IPS DF 6.9 (cell line): ENCODE results near the gene ANKRD42.
A peak's percentile ranks its signal among the peaks of the same experiment; 100 is the strongest.

Experiments
- DNase-seq: peaks from one replicate; pipeline ENCODE4 v3.0.0-alpha.2; 2013; ENCODE audit warnings: low read depth, low spot score
- H3K27ac ChIP-seq: one replicate; pipeline ENCODE4 v1.5.1; 2013; ENCODE audit warnings: low read length, control low read depth
- H3K27me3 ChIP-seq: 2 replicates; pipeline ENCODE4 v1.6.1; 2013; ENCODE audit warnings: mild to moderate bottlenecking, low read length; ENCODE audit not compliant: control insufficient read depth, insufficient read depth
- H3K36me3 ChIP-seq: 2 replicates; pipeline ENCODE4 v1.6.1; 2013; ENCODE audit warnings: low read length; ENCODE audit not compliant: control insufficient read depth, insufficient read depth
- H3K4me1 ChIP-seq: 2 replicates; pipeline ENCODE4 v1.6.1; 2013; ENCODE audit warnings: low read length; ENCODE audit not compliant: control insufficient read depth, insufficient read depth
- H3K4me3 ChIP-seq: 2 replicates; pipeline ENCODE4 v1.5.1; 2013; ENCODE audit warnings: mild to moderate bottlenecking, low read length
- H3K9me3 ChIP-seq: 2 replicates; pipeline ENCODE4 v1.6.1; 2013; ENCODE audit warnings: low read length, inconsistent platforms; ENCODE audit not compliant: control insufficient read depth, insufficient read depth
- WGBS: extraction: QIAGEN DNeasy Blood & Tissue Kit; methylation state at CpG from one replicate; pipeline ENCODE4 v1.1.7; 2013; ENCODE audit warnings: mixed read lengths, missing lambda C conversion rate; ENCODE audit not compliant: insufficient read length, insufficient coverage; 5-methylcytosine and 5-hydroxymethylcytosine counted together

Gene ANKRD42

DNA sequence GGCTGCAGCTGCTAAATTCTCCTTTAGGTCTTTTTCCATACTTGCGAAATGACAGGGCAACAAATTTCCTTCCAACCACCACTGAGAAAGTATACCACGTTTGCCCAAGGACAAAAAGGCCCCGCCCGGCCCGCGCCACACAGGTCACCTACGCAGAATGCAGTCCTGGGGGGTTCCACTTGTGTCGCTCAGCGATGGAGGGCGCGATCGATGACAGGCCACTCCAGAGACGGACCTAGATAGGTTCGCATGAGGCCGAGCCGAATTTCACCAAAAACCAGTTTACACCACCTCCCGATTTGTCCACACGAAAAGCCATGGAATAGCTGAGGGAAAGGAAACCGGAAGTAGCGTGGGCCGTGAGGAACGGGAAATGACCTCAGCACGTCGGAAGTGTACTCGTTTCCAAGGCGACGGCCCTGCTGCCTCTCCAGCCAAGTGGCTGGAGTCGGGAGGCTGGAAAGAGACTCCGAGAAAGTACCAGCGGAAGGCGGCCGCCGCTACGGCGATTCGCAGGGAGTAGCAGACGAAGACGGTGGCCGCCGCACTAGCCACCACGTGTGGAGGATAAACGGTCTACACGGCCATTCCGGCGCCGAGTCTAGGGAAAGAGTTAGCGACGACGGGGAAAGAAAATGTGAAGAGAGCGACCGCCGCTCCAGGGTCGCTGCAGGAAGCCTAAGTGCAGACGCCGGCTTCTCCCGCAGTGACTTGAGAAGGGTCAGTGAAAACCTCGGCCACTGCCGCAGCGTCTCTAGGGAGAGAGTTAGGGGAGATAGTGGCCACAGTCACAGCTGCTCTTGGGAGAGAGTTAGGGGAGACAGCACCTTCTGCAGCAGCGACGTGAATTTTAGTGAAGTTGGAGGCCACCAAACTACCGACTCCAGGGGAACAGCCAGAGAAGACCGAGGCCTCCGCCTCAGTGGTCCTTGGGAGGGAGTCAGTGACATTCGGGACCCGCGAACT lies at the start of gene ANKRD42:
Gene ANKRD42 (plus strand): TSS at position 398 of the 966 bp plus-strand sequence. CDS start 959 bp downstream, outside the sequence.
- H3K9me3 ChIP-seq, result no peaks in the 10 kb centered on the region
- peaks cover 3% of the 10 kb centered on the region; the same call in 1 of the 2 replicates for H3K36me3 ChIP-seq
- peak; percentile 94 for DNase-seq

DNA sequence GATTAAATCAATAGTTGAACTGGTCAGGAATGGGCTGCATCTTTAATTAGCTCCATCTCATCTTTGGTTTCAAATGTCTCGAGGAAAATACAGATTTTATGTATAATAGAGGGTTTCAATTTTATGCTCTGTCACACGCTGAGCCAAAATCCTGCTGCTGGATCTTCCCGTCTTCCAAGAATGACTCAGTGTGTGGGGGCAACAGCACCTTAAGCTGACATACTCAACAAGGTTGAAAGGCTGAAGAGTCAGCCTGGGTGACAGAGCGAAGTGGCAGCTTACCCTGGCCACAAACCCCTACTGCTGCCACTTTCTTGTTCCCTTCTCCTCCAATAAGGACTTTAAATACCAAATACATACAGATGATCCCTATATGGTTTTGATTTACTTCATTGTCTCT lies 45.6 kb upstream of the ANKRD42 start:
- H3K27ac ChIP-seq, result no peak overlapping the region
- WGBS, result no CpG with 5 or more reads among the region's 4 CpGs
- H3K9me3 ChIP-seq, result no peaks in the 10 kb centered on the region
- H3K36me3 ChIP-seq, result no peaks in the 10 kb centered on the region
- no peaks in the 10 kb centered on the region for H3K4me1 ChIP-seq
- no peaks in the 10 kb centered on the region for H3K27me3 ChIP-seq
- H3K4me3 ChIP-seq, result no peak overlapping the region
- DNase-seq, result no peak

More for the DNA sequence above, at the start of gene ANKRD42:
- no CpG with 5 or more reads among the region's 67 CpGs for WGBS
- Histone ChIP-seq H3K4me1 (no peaks in the 10 kb centered on the region), H3K27ac (no peak within 1 kb of the TSS), H3K4me3 (peak within 1 kb of the TSS; percentile 72), H3K27me3 (no peaks in the 10 kb centered on the region)

DNA sequence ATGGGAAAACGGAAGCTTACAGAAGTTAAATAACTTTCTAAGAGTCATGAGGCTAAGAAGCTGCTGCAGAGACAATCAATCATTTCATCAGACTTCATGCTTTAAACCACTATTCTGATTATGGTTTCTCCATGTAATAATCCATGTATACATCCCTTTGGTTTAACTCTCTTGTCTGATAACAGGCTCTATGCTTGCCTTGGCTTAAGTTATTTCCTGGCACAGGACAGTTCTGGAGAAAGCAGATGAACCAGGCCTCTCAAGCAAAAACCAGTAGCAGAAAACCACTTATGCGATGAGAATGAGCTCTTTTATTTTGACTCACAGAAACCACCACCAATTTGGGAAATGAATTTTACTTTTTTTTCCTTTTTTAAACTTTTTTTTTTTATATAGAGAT lies 43.1 kb upstream of the ANKRD42 start:
- DNase-seq, result no peak
- H3K4me3 ChIP-seq, result no peak overlapping the region
- no CpG with 5 or more reads among the region's 2 CpGs for WGBS
- H3K27ac ChIP-seq, result no peak overlapping the region
- H3K36me3 ChIP-seq, result no peaks in the 10 kb centered on the region
- no peaks in the 10 kb centered on the region for H3K9me3 ChIP-seq
- H3K4me1 ChIP-seq, result no peaks in the 10 kb centered on the region
- H3K27me3 ChIP-seq, result no peaks in the 10 kb centered on the region

DNA sequence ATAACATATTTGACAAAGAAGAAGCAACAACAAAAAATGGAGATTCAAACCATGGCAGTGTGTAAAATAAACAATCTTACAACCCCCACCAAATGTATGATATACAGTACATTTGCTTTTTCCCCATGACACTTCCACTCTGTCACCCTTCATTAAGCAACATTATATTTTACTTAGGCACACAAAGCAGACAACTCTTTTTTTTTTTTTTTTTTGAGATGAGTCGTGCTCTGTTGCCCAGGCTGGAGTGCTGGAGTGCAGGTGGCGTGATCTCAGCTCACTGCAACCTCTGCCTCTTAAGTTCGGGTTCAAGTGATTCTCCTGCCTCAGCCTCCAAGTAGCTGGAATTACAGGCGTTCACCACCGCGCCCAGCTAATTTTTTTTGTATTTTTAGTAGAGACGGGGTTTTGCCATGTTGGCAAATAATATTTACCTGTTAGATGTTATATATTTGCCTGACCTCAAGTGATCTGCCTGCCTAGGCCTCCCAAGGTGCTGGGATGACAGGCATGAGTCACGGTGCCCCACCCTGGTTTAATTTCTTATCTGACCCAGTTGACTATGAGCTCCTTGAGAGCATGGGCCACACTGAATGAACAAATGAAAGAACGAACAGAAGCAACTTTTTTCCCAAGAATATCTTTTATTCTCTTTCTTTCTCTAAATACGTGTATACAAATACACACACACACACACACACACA lies 42.1 kb upstream of the ANKRD42 start:
- Histone ChIP-seq H3K4me1 (no peaks in the 10 kb centered on the region), H3K9me3 (no peaks in the 10 kb centered on the region), H3K36me3 (no peaks in the 10 kb centered on the region), H3K27me3 (no peaks in the 10 kb centered on the region), H3K27ac (no peak overlapping the region), H3K4me3 (no peak overlapping the region)
- no peak for DNase-seq
- WGBS, result no CpG with 5 or more reads among the region's 10 CpGs

DNA sequence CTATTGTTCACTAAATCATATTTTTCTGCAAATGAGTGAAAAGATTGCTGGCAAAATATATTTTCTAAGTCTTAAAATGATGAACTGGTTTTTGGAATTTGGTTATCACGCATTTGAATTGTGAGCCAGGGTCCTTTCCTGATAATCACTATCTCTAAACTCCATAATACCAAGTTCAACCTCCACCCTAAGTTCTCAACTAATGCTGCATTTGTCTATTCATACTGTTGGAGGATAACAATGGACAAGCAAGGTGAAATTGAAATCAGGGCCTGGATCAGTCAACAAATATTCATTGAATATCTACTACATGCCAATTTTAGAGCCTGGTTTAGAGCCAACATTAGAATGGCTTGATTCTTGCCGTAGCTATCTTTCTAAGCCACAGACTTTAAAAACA lies 41.2 kb upstream of the ANKRD42 start:
- WGBS, result no CpG with 5 or more reads among the region's 2 CpGs
- no peak overlapping the region for H3K27ac ChIP-seq
- DNase-seq, result no peak
- no peaks in the 10 kb centered on the region for H3K9me3 ChIP-seq
- H3K4me1 ChIP-seq, result no peaks in the 10 kb centered on the region
- H3K36me3 ChIP-seq, result no peaks in the 10 kb centered on the region
- no peaks in the 10 kb centered on the region for H3K27me3 ChIP-seq
- H3K4me3 ChIP-seq, result no peak overlapping the region

DNA sequence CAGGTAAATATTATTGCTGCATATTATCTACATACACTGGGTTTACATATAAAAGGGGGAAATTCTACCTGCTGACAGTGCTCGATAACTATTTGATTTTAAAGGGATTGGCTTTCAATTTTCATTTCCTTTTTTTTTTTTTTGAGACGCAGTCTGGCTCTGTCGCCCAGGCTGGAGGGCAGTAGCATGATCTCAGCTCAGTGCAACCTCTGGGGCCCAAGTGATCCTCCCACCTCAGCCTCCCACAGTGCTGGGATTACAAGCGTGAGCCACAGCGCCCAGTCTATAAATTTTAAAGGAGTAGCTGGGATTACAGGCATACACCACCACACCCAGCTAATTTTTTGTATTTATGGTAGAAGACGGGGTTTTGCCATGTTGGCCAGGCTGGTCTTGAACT lies 39.7 kb upstream of the ANKRD42 start:
- no peak for DNase-seq
- H3K9me3 ChIP-seq, result no peaks in the 10 kb centered on the region
- WGBS, result no CpG with 5 or more reads among the region's 6 CpGs

DNA sequence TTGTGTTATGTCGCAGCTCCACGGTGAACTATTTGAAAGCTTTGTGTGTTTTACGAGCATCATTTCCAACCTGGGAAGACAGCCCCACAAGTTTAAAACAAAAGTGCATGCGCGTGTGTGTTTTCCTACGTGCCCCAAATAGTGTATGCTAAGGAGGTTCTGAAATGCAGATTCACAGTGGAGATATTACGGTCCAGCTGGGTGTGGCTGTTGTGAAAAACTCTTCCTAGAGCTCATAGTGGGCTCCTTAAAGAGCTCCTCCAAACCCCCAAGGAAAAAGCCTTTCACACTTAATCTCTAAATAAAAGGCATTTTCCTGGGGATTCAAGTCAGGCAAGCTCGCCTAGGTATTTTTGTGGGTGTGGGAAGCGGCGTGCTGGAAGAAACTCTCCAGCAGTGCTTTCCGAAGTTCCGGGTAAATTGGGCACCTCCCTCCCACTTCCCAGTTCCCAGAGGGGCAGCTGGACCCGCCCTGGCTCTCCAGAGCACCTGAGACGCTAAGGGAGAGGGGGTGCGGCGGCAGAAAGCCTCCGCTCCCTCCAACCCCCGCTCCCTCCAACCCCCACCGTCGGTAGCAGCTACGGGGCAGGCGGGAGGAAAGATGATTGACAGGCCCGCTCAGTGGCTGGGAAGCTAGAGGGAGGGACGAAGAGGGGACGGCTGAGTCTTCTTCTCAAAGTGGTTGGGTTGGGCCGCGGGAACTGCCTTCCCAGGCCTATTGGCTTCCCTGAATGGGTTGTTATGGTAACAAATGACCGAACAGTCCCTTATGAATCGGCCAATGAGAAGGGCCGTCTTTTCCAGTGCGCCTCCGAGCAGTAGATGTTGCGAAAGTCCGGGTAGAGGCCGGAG lies 37.1 kb upstream of the ANKRD42 start:
- Histone ChIP-seq H3K27ac (no peak overlapping the region), H3K9me3 (no peaks in the 10 kb centered on the region), H3K4me3 (peak overlapping the region; percentile 65; the same call in 1 of the 2 replicates), H3K27me3 (no peaks in the 10 kb centered on the region), H3K4me1 (peaks cover 2% of the 10 kb centered on the region; the same call in 1 of the 2 replicates), H3K36me3 (no peaks in the 10 kb centered on the region)
- DNase-seq, result peak; percentile 99
- WGBS, result no CpG with 5 or more reads among the region's 35 CpGs

More for the DNA sequence above, 39.7 kb upstream of the ANKRD42 start:
- H3K36me3 ChIP-seq, result no peaks in the 10 kb centered on the region
- no peak overlapping the region for H3K27ac ChIP-seq
- H3K27me3 ChIP-seq, result no peaks in the 10 kb centered on the region
- no peaks in the 10 kb centered on the region for H3K4me1 ChIP-seq
- H3K4me3 ChIP-seq, result no peak overlapping the region

DNA sequence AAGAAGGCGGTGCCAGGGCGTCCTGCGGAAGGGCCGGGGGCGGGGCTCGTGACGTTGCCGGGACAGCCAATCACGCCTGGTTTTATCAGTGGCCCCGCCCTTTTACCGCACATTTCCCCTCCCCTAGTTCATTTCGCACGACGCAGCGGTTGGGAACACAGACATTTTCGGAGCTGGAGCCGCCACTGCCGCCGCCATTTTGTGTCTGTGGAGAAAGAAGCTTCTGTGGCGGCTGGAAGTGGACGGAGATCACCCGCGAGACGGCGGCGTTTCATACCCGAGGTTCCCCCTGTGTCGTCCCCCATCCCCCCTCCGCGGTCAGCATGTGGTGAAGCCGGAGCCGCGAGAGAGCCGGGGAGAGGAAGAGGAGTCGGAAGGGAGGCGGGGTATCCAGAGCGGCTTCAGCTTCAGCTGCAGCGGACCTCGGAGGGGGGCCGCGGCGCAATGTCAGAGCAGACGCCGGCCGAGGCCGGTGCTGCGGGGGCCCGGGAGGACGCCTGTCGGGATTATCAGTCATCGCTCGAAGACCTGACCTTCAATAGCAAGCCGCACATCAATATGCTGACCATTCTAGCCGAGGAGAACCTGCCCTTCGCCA lies 36.4 kb upstream of the ANKRD42 start, which contains the start of gene PCF11:
Gene PCF11 (plus strand): TSS at position 136 of the 598 bp plus-strand sequence. CDS start 309 bp downstream, at position 445.
- Histone ChIP-seq H3K36me3 (no peaks in the 10 kb centered on the region), H3K27ac (no peak within 1 kb of the TSS), H3K9me3 (no peaks in the 10 kb centered on the region), H3K27me3 (no peaks in the 10 kb centered on the region), H3K4me3 (peak within 1 kb of the TSS; percentile 99), H3K4me1 (peaks cover 2% of the 10 kb centered on the region; the same call in 1 of the 2 replicates)
- no peak for DNase-seq
- no CpG with 5 or more reads among the region's 55 CpGs for WGBS

DNA sequence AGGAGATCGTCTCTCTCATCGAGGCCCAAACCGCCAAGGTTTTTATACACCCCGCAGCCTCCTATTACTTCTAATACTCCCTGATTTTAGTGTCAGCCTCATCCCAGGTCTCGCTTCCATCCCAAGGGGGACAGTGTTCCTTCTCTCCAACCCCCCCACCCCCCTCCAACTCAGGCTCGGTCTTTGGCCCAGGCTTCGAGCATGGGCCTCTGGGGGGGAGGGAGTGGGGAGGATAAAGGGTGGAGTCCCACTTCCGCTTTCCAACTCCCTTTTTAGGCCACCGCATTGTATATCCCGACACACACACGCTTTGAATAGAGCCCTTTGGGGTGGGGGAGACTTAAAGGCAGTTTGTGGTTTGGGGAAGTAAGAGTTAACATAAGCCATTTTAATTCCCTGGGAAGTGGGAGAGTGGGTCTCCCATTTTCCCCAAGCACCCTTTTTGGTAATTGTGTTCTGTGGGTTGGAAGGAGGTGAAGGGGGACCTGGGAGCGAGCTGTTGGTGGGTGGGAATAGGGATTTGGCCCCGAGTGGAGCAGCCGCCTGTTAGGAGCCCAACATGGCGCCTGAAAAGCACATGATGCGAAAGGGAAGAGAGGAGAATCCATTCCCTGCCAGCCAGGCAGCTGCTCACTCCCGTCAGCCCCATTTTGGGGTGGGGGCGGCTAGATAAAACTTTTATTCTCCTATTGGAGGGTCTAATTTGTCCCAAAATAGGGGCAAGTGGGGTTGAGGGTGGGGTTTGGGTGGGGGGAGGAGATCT lies 35.7 kb upstream of the ANKRD42 start:
- H3K4me3 ChIP-seq, result peak overlapping the region; percentile 99
- no peak overlapping the region for H3K27ac ChIP-seq
- no peaks in the 10 kb centered on the region for H3K36me3 ChIP-seq
- no peaks in the 10 kb centered on the region for H3K27me3 ChIP-seq
- no peak for DNase-seq
- peaks cover 2% of the 10 kb centered on the region; the same call in 1 of the 2 replicates for H3K4me1 ChIP-seq
- WGBS, result no CpG with 5 or more reads among the region's 18 CpGs
- no peaks in the 10 kb centered on the region for H3K9me3 ChIP-seq
